SK-N-SH (cell line): ENCODE measurements around the gene ARL11. TPM values are rescaled to one million over a fixed set of nuclear protein-coding genes. Genes with fewer than 3 reads are reported as not detected.

Experiments
- CTCF ChIA-PET: fragments of 300-600, 350-600 bp; formaldehyde crosslinking; extraction: SDS; loops from one replicate; lab custom pipeline; 2021; lab: Yijun Ruan, JAX
- POLR2A ChIA-PET: fragments of 350-600 bp; sonication (Branson Sonifier 250); formaldehyde crosslinking; extraction: SDS; loops from one replicate; lab custom pipeline; 2020; ENCODE audit warnings: antibody characterized with exemption, inconsistent platforms; lab: Yijun Ruan, JAX
- DNase-seq: peaks from one replicate; pipeline ENCODE4 v3.0.0; 2012
- H2AFZ ChIP-seq: fragments of 200-600 bp; sonication (generic); 2 replicates; pipeline ENCODE4 v1.8.1; 2016; ENCODE audit warnings: antibody characterized with exemption, mild to moderate bottlenecking, low read depth
- H3F3A ChIP-seq: fragments of 200-600 bp; sonication (generic); replicated peaks from 2 replicates; pipeline ENCODE3; 2016; ENCODE audit warnings: antibody characterized with exemption, mild to moderate bottlenecking; ENCODE audit not compliant: insufficient read depth
- H3K27ac ChIP-seq, 2 experiments: fragments of 200-500 bp in 1 of 2; fragments of 200-600 bp in 1 of 2; sonication (Bioruptor generic) in 1 of 2; sonication (generic), shearing (Covaris generic) in 1 of 2; 2 replicates each; pipeline versions ENCODE4 v1.5.1 to v1.6.1; 2014 to 2016; ENCODE audit warnings: low read depth in 2 of 2, inconsistent platforms in 1 of 2, low read length in 1 of 2, mild to moderate bottlenecking in 1 of 2, mixed read lengths in 1 of 2
- H3K27me3 ChIP-seq: fragments of 200-600 bp; sonication (generic), shearing (Covaris generic); 2 replicates; pipeline ENCODE4 v1.6.1; 2016; ENCODE audit warnings: mixed run types; ENCODE audit not compliant: insufficient read depth
- H3K36me3 ChIP-seq, 2 experiments: fragments of 200-500 bp in 1 of 2; fragments of 200-600 bp in 1 of 2; sonication (Bioruptor generic) in 1 of 2; sonication (generic) in 1 of 2; replicated peaks in 1 of 2; 2 replicates each; pipeline versions ENCODE3 to v1.5.1; 2014 to 2016; ENCODE audit warnings: low read length in 1 of 2, mild to moderate bottlenecking in 1 of 2; ENCODE audit not compliant: insufficient read depth in 2 of 2, control insufficient read depth in 1 of 2
- H3K4me1 ChIP-seq, 2 experiments: fragments of 200-500 bp in 1 of 2; fragments of 200-600 bp in 1 of 2; sonication (Bioruptor generic) in 1 of 2; sonication (generic), shearing (Covaris generic) in 1 of 2; 2 replicates each; pipeline versions ENCODE4 v1.5.1 to v1.6.1; 2014 to 2016; ENCODE audit warnings: low read depth in 1 of 2, low read length in 1 of 2, mixed run types in 1 of 2; ENCODE audit not compliant: insufficient read depth in 2 of 2, control insufficient read depth in 1 of 2
- H3K4me2 ChIP-seq: fragments of 200-600 bp; sonication (generic), shearing (Covaris generic); 2 replicates; pipeline ENCODE4 v1.6.1; 2017; ENCODE audit warnings: mixed run types
- H3K4me3 ChIP-seq, 2 experiments: fragments of 200-500 bp in 1 of 2; fragments of 200-600 bp in 1 of 2; sonication (Bioruptor generic) in 1 of 2; sonication (generic), shearing (Covaris generic) in 1 of 2; 2 replicates each; pipeline versions ENCODE4 v1.5.1 to v1.8.1; 2014 to 2016; ENCODE audit warnings: low read depth in 2 of 2, inconsistent platforms in 1 of 2, low read length in 1 of 2, mild to moderate bottlenecking in 1 of 2, mixed read lengths in 1 of 2, moderate library complexity in 1 of 2
- H3K79me2 ChIP-seq: fragments of 200-600 bp; sonication (generic); 2 replicates; pipeline ENCODE4 v1.8.1; 2017; ENCODE audit warnings: mild to moderate bottlenecking; ENCODE audit not compliant: insufficient read depth
- H3K9ac ChIP-seq: fragments of 200-600 bp; sonication (generic); 2 replicates; pipeline ENCODE4 v1.6.1; 2017; ENCODE audit warnings: mixed run types
- H3K9me2 ChIP-seq: fragments of 200-600 bp; sonication (generic); 2 replicates; pipeline ENCODE4 v1.6.1; 2017; ENCODE audit warnings: mixed run types
- H3K9me3 ChIP-seq: fragments of 200-600 bp; sonication (generic); 2 replicates; pipeline ENCODE4 v1.6.1; 2017; ENCODE audit warnings: mixed run types, mild to moderate bottlenecking, moderate library complexity
- H4K20me1 ChIP-seq: fragments of 200-600 bp; sonication (generic); 2 replicates; pipeline ENCODE4 v1.6.1; 2017; ENCODE audit warnings: mild to moderate bottlenecking, mixed run types; ENCODE audit not compliant: insufficient read depth
- EP300 ChIP-seq, 2 experiments: IDR thresholded peaks; 2 replicates each; pipeline versions ENCODE4 v1.4.0 to v1.6.1; 2012; ENCODE audit warnings: borderline replicate concordance in 1 of 2, low read depth in 1 of 2, low read length in 1 of 2
- FOXJ3 ChIP-seq: sonication (generic); formaldehyde crosslinking; IDR thresholded peaks from 2 replicates; pipeline ENCODE4 v1.5.1; 2020; ENCODE audit warnings: mild to moderate bottlenecking, missing genetic modification reagents
- MEF2A ChIP-seq: IDR thresholded peaks from 2 replicates; pipeline ENCODE4 v1.4.0; 2012; ENCODE audit warnings: low read depth, borderline replicate concordance
- NRF1 ChIP-seq: IDR thresholded peaks from 2 replicates; pipeline ENCODE4 v1.6.1; 2012; ENCODE audit warnings: low read depth, mild to moderate bottlenecking, low read length
- PBX3 ChIP-seq: IDR thresholded peaks from 2 replicates; pipeline ENCODE4; 2012
- RAD21 ChIP-seq: IDR thresholded peaks from 2 replicates; pipeline ENCODE4 v1.6.1; 2012; ENCODE audit warnings: mild to moderate bottlenecking, low read length
- RFX5 ChIP-seq: IDR thresholded peaks from 2 replicates; pipeline ENCODE4 v1.6.1; 2012; ENCODE audit warnings: mild to moderate bottlenecking, improper control_type of control experiment, low read length
- RXRA ChIP-seq: IDR thresholded peaks from 2 replicates; pipeline ENCODE4 v1.4.0; 2012; ENCODE audit warnings: low read depth, mild to moderate bottlenecking, borderline replicate concordance
- SMC3 ChIP-seq: IDR thresholded peaks from 2 replicates; pipeline ENCODE4 v1.6.1; 2012; ENCODE audit warnings: low read depth, low read length, improper control_type of control experiment
- TEAD4 ChIP-seq: IDR thresholded peaks from 2 replicates; pipeline ENCODE4 v1.4.0; 2012; ENCODE audit warnings: mild to moderate bottlenecking, borderline replicate concordance; ENCODE audit not compliant: insufficient read depth
- YY1 ChIP-seq: IDR thresholded peaks from 2 replicates; pipeline ENCODE4 v1.4.0; 2012; ENCODE audit warnings: low read depth, mild to moderate bottlenecking
- WGBS: methylation state at CpG from one replicate; pipeline ENCODE4 v1.1.6; 2017; ENCODE audit warnings: low lambda C conversion rate; 5-methylcytosine and 5-hydroxymethylcytosine counted together
- polyA plus RNA-seq, 3 experiments: library from polyadenylated mRNA; depleted of rRNA; stranded (reverse); fragments of >200 nt; gene quantifications; 2 replicates each; pipeline ENCODE4 v1.2.3, GENCODE V29; 2012
- TF ChIP-seq, protein P1 (sequence below): fragments of 200-600 bp; sonication (generic); IDR thresholded peaks from 2 replicates; pipeline ENCODE4 v1.6.1; 2017; ENCODE audit warnings: antibody characterized with exemption, mild to moderate bottlenecking, moderate library complexity
- TF ChIP-seq, protein P2 (sequence below): IDR thresholded peaks from 2 replicates; pipeline ENCODE4 v1.4.0; 2012; ENCODE audit warnings: low read depth, borderline replicate concordance

The ARL11 gene
- polyA plus RNA-seq, 1 of the 3 experiments (the other 2 are of a cell fraction) = not detected

- ChIA-PET CTCF (interaction anchor here (0.7 to 0.9 kb wide), 2 partner anchors 20 to 141 kb away, joined by 3 read pairs; no protein-coding TSS in a partner anchor), POLR2A (interaction anchor here (0.6 kb wide), 1 partner anchor 143 kb away, joined by 4 read pairs; the partner anchor contains the start of gene KPNA3)
- no peak overlapping the region for H3K27ac ChIP-seq
- no peaks in the 10 kb centered on the region for H3K79me2 ChIP-seq
- no peak overlapping the region for H3K4me3 ChIP-seq
- no peak overlapping the region for H3K4me2 ChIP-seq
- H3K9ac ChIP-seq = no peak overlapping the region
- no peaks in the 10 kb centered on the region for H3F3A ChIP-seq
- no peaks in the 10 kb centered on the region for H3K9me2 ChIP-seq
- H3K4me1 ChIP-seq = no peaks in the 10 kb centered on the region; a peak in 1 of 4 replicates
- no peak overlapping the region for H2AFZ ChIP-seq
- TF ChIP-seq, protein P1, sequence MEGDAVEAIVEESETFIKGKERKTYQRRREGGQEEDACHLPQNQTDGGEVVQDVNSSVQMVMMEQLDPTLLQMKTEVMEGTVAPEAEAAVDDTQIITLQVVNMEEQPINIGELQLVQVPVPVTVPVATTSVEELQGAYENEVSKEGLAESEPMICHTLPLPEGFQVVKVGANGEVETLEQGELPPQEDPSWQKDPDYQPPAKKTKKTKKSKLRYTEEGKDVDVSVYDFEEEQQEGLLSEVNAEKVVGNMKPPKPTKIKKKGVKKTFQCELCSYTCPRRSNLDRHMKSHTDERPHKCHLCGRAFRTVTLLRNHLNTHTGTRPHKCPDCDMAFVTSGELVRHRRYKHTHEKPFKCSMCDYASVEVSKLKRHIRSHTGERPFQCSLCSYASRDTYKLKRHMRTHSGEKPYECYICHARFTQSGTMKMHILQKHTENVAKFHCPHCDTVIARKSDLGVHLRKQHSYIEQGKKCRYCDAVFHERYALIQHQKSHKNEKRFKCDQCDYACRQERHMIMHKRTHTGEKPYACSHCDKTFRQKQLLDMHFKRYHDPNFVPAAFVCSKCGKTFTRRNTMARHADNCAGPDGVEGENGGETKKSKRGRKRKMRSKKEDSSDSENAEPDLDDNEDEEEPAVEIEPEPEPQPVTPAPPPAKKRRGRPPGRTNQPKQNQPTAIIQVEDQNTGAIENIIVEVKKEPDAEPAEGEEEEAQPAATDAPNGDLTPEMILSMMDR = peak; percentile 51
- TF ChIP-seq FOXJ3 (CRISPR knock-in tag) (no peak), RAD21 (peak; percentile 52)
- H3K27me3 ChIP-seq = no peaks in the 10 kb centered on the region
- no peak for DNase-seq
- 72% methylated on average over 5 of the region's 5 CpGs for WGBS
- H3K9me3 ChIP-seq = no peaks in the 10 kb centered on the region
- H4K20me1 ChIP-seq = no peaks in the 10 kb centered on the region
- H3K36me3 ChIP-seq = no peaks in the 10 kb centered on the region
These were observed 21.1 kb downstream of the ARL11 start for GRCh38 chr13:49649244-49649962.

GRCh38 chr13:49649963-49650312, 21.6 kb downstream of the ARL11 start:
- DNase-seq = no peak
- Histone ChIP-seq H3K9me2 (no peaks in the 10 kb centered on the region), H3K36me3 (no peaks in the 10 kb centered on the region), H3K9me3 (no peaks in the 10 kb centered on the region), H3K4me1 (no peaks in the 10 kb centered on the region; a peak in 1 of 4 replicates), H3K27me3 (no peaks in the 10 kb centered on the region)
- CTCF ChIA-PET = interaction anchor here (0.9 kb wide), 1 partner anchor 140 kb away, joined by 3 read pairs; no protein-coding TSS in a partner anchor
- TF ChIP-seq YY1 (no peak), EP300 (IDR thresholded peaks at IDR 0.05; ENCODE audit: borderline replicate concordance in 1 of 2, low read depth in 1 of 2, low read length in 1 of 2) (no peak), RFX5 (no peak), TEAD4 (no peak), PBX3 (no peak), SMC3 (no peak), MEF2A (no peak), NRF1 (no peak), RXRA (no peak)
- TF ChIP-seq, protein P2, sequence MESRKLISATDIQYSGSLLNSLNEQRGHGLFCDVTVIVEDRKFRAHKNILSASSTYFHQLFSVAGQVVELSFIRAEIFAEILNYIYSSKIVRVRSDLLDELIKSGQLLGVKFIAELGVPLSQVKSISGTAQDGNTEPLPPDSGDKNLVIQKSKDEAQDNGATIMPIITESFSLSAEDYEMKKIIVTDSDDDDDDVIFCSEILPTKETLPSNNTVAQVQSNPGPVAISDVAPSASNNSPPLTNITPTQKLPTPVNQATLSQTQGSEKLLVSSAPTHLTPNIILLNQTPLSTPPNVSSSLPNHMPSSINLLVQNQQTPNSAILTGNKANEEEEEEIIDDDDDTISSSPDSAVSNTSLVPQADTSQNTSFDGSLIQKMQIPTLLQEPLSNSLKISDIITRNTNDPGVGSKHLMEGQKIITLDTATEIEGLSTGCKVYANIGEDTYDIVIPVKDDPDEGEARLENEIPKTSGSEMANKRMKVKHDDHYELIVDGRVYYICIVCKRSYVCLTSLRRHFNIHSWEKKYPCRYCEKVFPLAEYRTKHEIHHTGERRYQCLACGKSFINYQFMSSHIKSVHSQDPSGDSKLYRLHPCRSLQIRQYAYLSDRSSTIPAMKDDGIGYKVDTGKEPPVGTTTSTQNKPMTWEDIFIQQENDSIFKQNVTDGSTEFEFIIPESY = no peak
- TF ChIP-seq, all 33 proteins: peak for 0
- POLR2A ChIA-PET = interaction anchor here (0.6 kb wide), 1 partner anchor 143 kb away, joined by 4 read pairs; the partner anchor contains the start of gene KPNA3
- Histone ChIP-seq H3K9ac (no peak overlapping the region), H3F3A (no peaks in the 10 kb centered on the region), H3K79me2 (no peaks in the 10 kb centered on the region), H3K4me3 (no peak overlapping the region), H3K4me2 (no peak overlapping the region), H4K20me1 (no peaks in the 10 kb centered on the region), H2AFZ (no peak overlapping the region), H3K27ac (no peak overlapping the region)
- 90% methylated on average over 2 of the region's 2 CpGs for WGBS
